Activated naive CD4-positive, alpha-beta T cell treated with anti-CD3 and anti-CD28 coated beads, Interleukin-2, amount 10 ng/mL, durations not matched to agents 7 days and 5 days (primary cell): ENCODE data around the gene SH3RF2.

Source experiments
- CTCF ChIA-PET: fragments of 350-600 bp; sonication (Branson Sonifier 250); formaldehyde crosslinking; loops from one replicate; lab custom pipeline; 2021; ENCODE audit warnings: antibody characterized with exemption; lab: Charles Lee
- DNase-seq: peaks from one replicate; pipeline ENCODE4 v3.0.0-alpha.2; 2020
- H3K27ac Mint-ChIP-seq: one replicate; pipeline ENCODE4 v1.8.0; 2021; ENCODE audit warnings: mild to moderate bottlenecking, moderate library complexity, mixed read lengths
- H3K27me3 Mint-ChIP-seq: one replicate; pipeline ENCODE4 v1.8.0; 2021; ENCODE audit warnings: mild to moderate bottlenecking, mixed read lengths
- H3K36me3 Mint-ChIP-seq: one replicate; pipeline ENCODE4 v1.8.0; 2021; ENCODE audit warnings: mixed read lengths
- H3K4me1 Mint-ChIP-seq: one replicate; pipeline ENCODE4 v1.8.0; 2021; ENCODE audit warnings: mixed read lengths
- H3K4me3 Mint-ChIP-seq: one replicate; pipeline ENCODE4 v1.8.0; 2021; ENCODE audit warnings: mild to moderate bottlenecking, moderate library complexity, mixed read lengths
- H3K9me3 Mint-ChIP-seq: one replicate; pipeline ENCODE4 v1.8.0; 2021; ENCODE audit warnings: mixed read lengths

The SH3RF2 gene

DNA sequence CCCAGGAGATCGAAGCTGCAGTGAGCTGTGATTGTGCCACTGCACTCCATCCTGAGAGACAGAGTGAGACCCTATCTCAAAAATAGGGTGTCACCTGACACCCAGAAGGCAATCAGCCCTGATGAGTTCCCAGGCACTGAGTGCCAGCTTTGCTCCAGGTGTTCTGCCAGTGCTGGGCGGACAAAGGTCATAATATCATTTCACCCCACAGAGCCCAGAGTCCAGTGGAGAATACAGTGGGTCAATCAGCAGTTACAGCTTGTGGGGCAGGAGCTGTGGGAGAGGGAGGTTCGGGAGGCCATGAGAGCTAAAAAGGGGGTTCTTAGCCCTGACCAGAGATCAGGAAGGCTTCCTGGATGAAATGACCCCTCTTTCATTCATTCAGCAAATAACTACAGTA is 24.4 kb upstream of the SH3RF2 start:
- H3K27ac Mint-ChIP-seq, result no peak overlapping the region
- CTCF ChIA-PET, result no interaction called here
- DNase-seq, result no peak
- H3K4me3 Mint-ChIP-seq, result no peak overlapping the region
- H3K27me3 Mint-ChIP-seq, result peaks cover 3% of the 10 kb centered on the region
- no peaks in the 10 kb centered on the region for H3K36me3 Mint-ChIP-seq
- H3K4me1 Mint-ChIP-seq, result no peaks in the 10 kb centered on the region
- no peaks in the 10 kb centered on the region for H3K9me3 Mint-ChIP-seq

DNA sequence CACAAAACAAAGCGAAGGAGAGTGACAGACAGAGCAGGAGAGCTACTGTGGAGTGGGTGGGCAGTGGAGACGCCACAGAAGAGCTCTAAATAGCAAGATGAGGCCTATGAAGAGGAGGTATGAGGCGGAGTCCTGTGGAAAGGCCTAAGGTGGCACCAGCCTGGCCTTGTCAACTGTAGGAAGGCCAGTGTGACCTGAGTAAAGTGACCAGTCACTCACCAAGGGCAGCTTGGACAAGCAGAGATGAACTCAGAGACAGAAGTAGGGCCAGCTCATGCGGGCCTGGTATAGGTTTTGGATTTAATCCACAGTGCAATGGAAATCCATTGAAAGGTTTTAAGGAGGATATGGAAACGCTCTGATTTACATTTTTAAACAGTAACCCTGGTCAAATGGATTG is 23.8 kb upstream of the SH3RF2 start:
- peaks cover 3% of the 10 kb centered on the region for H3K27me3 Mint-ChIP-seq
- no peak for DNase-seq
- H3K4me3 Mint-ChIP-seq, result no peak overlapping the region
- CTCF ChIA-PET, result no interaction called here
- no peaks in the 10 kb centered on the region for H3K9me3 Mint-ChIP-seq
- H3K4me1 Mint-ChIP-seq, result no peaks in the 10 kb centered on the region
- H3K27ac Mint-ChIP-seq, result no peak overlapping the region
- no peaks in the 10 kb centered on the region for H3K36me3 Mint-ChIP-seq

DNA sequence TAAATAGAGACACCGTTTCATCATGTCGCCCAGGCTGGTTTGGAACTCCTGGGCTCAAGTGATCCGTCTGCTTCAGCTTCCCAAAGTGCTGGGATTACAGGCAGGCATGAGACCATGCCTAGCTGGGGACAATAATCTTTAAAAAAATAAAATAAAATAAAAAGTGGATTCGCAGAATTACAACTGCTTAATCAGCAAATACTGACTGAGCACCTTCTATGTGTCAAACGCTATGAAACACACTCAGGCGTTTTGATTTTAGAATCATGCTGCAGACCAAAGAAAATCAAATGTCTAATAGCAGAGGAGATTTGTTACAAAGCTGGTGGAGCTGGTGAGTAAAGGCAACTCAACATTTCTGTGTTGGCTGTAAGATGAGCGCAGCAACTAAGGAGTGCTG is 22.7 kb upstream of the SH3RF2 start:
- DNase-seq, result no peak
- H3K36me3 Mint-ChIP-seq, result no peaks in the 10 kb centered on the region

DNA sequence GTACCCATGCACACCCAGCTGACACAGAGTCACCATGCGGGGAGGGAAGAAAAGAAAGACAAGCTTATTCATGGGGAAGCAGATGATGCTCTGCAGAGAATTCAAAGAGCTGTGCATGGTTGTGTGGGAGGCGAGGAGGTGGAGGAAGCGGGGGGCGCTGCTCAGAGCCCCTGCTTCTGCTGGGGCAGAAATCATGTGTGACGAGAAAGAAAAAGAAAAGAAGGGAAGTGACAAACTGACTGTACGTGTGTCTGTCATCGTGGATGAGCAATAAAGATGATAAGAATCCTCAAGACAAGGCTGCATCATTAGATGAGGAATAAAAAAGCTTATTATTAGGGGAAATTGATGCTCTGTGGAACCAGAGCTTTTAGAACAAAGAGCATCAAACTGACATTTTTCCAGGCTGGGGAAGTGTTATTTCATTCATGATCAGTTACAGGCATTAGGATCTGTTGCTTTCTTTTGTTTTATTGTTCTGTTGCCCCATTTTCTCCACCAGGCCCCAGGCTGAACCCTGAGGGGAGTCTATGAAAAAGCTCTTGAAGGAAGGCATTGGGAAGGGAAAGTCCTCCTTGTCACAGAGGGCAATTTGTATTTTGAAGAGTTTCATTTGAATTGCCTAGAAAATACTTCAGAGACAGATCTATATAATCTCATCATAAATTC is 20.3 kb upstream of the SH3RF2 start:
- no peaks in the 10 kb centered on the region for H3K36me3 Mint-ChIP-seq
- H3K4me3 Mint-ChIP-seq, result no peak overlapping the region
- no peak overlapping the region for H3K27ac Mint-ChIP-seq
- peaks cover 2% of the 10 kb centered on the region for H3K27me3 Mint-ChIP-seq
- no peaks in the 10 kb centered on the region for H3K9me3 Mint-ChIP-seq
- no peaks in the 10 kb centered on the region for H3K4me1 Mint-ChIP-seq
- CTCF ChIA-PET, result interaction anchor here (0.6 kb wide), 1 partner anchor 1447 kb away, joined by 4 read pairs; no protein-coding TSS in a partner anchor
- no peak for DNase-seq

More for the DNA sequence above, 22.7 kb upstream of the SH3RF2 start:
- H3K9me3 Mint-ChIP-seq, result no peaks in the 10 kb centered on the region
- H3K27ac Mint-ChIP-seq, result no peak overlapping the region
- H3K4me1 Mint-ChIP-seq, result no peaks in the 10 kb centered on the region
- CTCF ChIA-PET, result no interaction called here
- peaks cover 3% of the 10 kb centered on the region for H3K27me3 Mint-ChIP-seq
- H3K4me3 Mint-ChIP-seq, result no peak overlapping the region

DNA sequence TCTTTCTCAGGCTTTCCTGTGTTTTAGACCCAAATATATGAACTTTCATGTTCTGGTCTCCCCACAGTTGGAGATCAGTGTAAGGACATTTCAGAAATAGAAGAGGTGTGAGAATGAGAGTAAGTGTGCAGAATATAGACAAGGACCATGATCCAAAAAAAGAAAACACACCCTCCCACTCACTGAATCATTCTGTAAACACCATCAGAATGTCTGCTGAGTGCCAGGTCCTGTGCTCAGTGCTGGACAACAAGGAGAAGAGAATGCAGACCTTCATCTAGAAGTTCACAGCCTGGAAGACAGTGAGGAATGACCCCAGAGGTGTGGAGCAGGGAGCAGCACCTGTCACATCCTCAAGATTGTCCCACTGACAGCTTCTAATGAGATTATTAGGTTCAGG is 19.1 kb upstream of the SH3RF2 start:
- DNase-seq, result no peak
- CTCF ChIA-PET, result no interaction called here
- no peaks in the 10 kb centered on the region for H3K4me1 Mint-ChIP-seq
- no peaks in the 10 kb centered on the region for H3K36me3 Mint-ChIP-seq
- H3K27me3 Mint-ChIP-seq, result no peaks in the 10 kb centered on the region
- no peaks in the 10 kb centered on the region for H3K9me3 Mint-ChIP-seq
- no peak overlapping the region for H3K27ac Mint-ChIP-seq
- H3K4me3 Mint-ChIP-seq, result no peak overlapping the region

DNA sequence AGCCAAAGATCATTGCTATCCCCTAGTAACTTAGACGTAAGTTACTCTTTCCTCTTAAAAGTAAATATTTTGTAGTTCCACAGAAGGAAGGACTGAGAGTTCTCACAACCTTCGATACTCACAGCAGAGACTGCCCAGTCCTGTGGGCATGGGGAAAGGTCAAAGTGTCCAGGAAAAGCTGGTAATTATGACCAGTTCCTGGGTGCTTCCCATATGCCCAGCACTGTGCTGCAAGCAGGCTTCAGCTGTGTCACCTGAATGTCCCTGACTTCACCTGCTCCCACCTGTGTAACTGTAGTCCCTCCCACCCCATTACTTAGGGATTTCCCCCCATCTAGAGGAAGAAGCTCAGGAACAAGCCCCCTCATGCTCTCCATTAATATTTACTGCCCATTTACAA is 18.0 kb upstream of the SH3RF2 start:
- Mint-ChIP-seq H3K36me3 (no peaks in the 10 kb centered on the region), H3K27ac (no peak overlapping the region), H3K4me1 (no peaks in the 10 kb centered on the region), H3K27me3 (no peaks in the 10 kb centered on the region), H3K9me3 (no peaks in the 10 kb centered on the region), H3K4me3 (no peak overlapping the region)
- no peak for DNase-seq
- CTCF ChIA-PET, result no interaction called here

DNA sequence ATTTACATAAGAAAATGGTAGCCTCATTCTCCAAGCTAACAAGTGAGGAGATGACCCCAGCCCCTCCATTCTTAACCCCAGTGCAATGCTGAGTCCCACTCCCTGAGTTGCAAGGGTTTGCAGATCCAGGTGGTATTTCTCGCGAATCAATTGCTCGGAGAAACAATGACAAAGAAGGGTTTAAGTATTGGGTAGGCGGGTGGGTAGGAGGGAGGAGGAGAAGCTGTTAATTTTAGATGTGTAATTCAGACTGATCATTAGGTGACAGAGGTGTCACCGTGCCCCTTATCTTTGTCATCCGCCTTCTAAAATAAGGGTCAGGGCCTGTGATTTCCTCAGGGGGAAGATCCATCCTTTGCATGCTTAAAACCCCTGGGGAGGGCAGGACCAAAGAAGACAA is 17.0 kb upstream of the SH3RF2 start:
- Mint-ChIP-seq H3K27ac (no peak overlapping the region), H3K4me1 (no peaks in the 10 kb centered on the region), H3K36me3 (no peaks in the 10 kb centered on the region), H3K4me3 (no peak overlapping the region), H3K9me3 (no peaks in the 10 kb centered on the region), H3K27me3 (no peaks in the 10 kb centered on the region)
- no peak for DNase-seq
- CTCF ChIA-PET, result no interaction called here

DNA sequence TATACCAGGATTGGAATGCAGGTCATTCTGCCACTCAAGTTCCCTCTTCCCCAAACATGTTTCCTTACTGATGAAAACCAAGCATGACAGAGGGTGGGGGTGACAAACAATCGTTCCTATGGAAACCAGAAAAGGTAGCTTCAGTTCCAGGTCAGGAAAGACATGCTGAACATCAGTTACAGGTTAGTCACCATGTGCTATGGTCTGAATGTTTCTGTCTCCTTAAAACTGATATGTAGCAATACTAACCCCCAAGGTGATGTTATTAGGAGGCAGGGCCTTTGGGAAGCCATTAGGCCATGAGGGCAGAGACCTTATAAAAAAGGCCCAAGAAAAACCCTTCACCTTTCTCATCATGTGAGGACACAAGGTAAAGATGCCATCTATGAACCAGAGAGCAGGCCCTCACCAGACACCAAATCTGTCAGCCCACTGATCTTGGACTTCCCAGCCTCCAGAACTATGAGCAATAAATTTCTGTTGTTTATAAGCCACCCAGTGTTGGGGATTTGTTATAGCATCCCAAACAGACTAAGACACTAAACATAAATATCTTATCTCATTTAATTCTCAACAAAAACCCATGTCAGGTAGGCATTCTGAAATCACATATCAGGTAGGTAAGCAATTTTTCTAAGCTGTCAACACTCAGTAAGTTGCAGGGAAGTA is 15.7 kb upstream of the SH3RF2 start:
- Mint-ChIP-seq H3K27ac (no peak overlapping the region), H3K4me3 (no peak overlapping the region), H3K4me1 (no peaks in the 10 kb centered on the region), H3K9me3 (no peaks in the 10 kb centered on the region), H3K27me3 (no peaks in the 10 kb centered on the region), H3K36me3 (no peaks in the 10 kb centered on the region)
- CTCF ChIA-PET, result no interaction called here
- no peak for DNase-seq

DNA sequence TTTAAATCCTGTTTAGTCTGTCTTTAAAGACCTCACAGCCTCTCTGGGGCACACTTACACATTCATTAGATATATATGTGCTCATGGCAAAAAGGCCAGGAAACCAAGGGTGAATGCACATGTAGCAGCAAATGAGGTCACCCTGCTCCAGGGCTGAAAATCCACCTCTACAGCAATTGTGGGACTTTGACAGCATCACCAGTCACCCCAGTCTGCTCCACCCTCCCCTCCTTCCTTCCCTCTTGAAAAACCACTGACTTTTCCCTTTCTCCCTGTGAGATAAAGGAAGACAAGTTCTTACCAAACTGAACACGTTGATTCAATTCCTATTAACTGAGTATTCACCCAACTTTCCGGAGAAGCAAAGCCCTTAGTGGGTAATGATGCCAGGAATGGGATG is 15.2 kb upstream of the SH3RF2 start:
- DNase-seq, result no peak
- H3K27ac Mint-ChIP-seq, result no peak overlapping the region
- H3K36me3 Mint-ChIP-seq, result no peaks in the 10 kb centered on the region
- no peaks in the 10 kb centered on the region for H3K4me1 Mint-ChIP-seq
- no peaks in the 10 kb centered on the region for H3K27me3 Mint-ChIP-seq
- CTCF ChIA-PET, result no interaction called here
- no peak overlapping the region for H3K4me3 Mint-ChIP-seq
- no peaks in the 10 kb centered on the region for H3K9me3 Mint-ChIP-seq

DNA sequence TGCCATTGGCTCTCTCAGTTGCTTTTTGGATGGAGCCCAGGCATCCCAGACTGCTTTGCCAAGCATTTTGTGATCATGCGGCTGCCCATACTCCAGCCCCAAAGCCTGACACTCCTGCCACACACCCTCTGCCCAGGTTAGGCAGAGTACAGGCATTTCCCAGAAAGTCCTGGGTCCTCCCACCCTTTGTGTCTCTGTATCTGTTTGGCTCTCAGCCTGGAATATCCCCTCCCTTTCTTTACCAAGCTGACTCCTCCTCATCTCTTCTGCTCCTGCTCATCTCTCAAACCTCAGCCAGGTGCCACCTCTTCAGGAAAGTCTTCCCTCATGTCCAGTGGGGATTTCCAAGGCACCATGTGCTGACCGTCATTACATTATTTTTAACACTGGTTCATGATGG is 14.3 kb upstream of the SH3RF2 start:
- DNase-seq, result no peak
- no peak overlapping the region for H3K27ac Mint-ChIP-seq
- no peaks in the 10 kb centered on the region for H3K9me3 Mint-ChIP-seq
- CTCF ChIA-PET, result no interaction called here
- no peaks in the 10 kb centered on the region for H3K36me3 Mint-ChIP-seq
- H3K4me3 Mint-ChIP-seq, result no peak overlapping the region
- no peaks in the 10 kb centered on the region for H3K27me3 Mint-ChIP-seq
- H3K4me1 Mint-ChIP-seq, result no peaks in the 10 kb centered on the region

DNA sequence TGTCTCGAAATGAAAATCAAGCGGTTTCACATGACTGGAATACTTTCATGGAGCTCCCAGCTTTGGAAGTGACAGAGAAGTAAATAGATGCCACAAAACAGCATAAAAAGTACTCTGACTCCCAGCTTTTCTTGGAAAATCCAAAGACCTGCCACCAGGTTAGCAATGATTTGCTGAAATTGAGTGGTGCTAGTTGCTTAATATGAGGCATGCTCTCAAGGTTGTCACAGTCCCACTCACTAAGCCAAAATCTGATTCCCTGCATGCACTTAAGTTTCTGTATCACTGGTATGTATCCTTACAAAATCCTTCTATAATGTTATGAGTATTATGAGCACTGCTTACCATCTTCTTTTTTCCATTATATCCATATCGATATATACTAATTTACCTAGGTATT is 13.0 kb upstream of the SH3RF2 start:
- H3K4me1 Mint-ChIP-seq, result no peaks in the 10 kb centered on the region
- no peak for DNase-seq
- H3K27me3 Mint-ChIP-seq, result no peaks in the 10 kb centered on the region
- no peak overlapping the region for H3K4me3 Mint-ChIP-seq
- no peaks in the 10 kb centered on the region for H3K9me3 Mint-ChIP-seq
- no peaks in the 10 kb centered on the region for H3K36me3 Mint-ChIP-seq
- H3K27ac Mint-ChIP-seq, result no peak overlapping the region
- CTCF ChIA-PET, result interaction anchor here (1.0 kb wide), 1 partner anchor 32 kb away, joined by 4 read pairs; no protein-coding TSS in a partner anchor

DNA sequence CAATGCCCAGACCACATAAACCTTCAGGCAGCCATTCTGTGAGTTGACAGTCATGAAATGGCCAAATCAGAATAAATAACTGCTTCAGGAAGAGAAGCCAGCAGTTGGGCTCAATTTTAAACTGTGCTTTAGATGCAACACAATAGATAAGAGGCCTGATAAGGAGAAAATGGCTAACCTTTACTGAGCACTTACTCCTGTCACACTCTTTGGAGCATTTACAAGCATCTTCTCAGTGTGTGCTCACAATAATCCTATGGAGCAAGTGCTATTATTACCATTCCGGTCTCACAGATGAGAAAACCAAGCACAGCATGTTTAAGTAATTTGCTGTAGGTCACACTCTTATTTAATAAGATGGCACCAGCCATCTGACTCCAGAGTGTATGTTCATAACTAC is 11.5 kb upstream of the SH3RF2 start:
- Mint-ChIP-seq H3K4me1 (no peaks in the 10 kb centered on the region), H3K36me3 (no peaks in the 10 kb centered on the region), H3K27ac (no peak overlapping the region), H3K9me3 (no peaks in the 10 kb centered on the region), H3K27me3 (no peaks in the 10 kb centered on the region), H3K4me3 (no peak overlapping the region)
- CTCF ChIA-PET, result no interaction called here
- DNase-seq, result no peak

DNA sequence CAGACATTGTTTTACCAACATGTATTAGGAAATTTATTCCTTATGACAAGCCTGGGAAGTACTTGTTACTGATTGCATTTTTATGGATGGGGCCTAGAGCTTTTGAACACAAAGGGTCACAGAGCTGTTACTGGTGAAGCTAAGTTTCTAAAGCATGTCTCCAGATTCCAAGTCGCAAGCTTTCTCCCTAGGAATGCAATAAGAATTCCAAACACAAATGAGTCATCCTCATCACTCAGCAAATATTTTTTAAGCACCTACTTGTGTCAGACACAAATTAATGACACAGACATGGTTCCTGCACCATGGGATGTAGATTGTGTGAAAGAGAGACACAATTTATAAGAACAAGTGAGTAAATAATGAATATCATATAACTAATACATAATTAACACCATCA is 11.0 kb upstream of the SH3RF2 start:
- Mint-ChIP-seq H3K4me1 (no peaks in the 10 kb centered on the region), H3K36me3 (no peaks in the 10 kb centered on the region), H3K27me3 (no peaks in the 10 kb centered on the region), H3K27ac (no peak overlapping the region), H3K9me3 (no peaks in the 10 kb centered on the region), H3K4me3 (no peak overlapping the region)
- no peak for DNase-seq
- CTCF ChIA-PET, result no interaction called here

DNA sequence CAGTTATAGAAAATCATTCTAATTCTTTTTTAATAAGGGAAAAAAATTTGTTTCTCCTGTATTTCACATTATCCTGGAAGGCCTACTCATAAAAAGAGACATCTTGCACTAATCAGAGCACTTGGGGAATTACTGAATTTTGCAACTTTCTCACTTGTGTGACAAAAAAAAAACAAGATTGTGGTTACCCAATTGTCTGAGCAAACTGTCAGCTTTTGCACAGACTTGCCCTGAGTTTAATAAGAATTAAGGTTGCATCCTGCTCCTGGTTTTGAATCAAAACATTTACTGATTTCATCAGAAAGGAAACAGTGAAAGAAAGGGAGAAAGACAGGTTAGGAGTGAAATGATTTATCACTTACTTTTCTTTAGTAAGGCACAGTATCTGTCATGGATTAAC is 10.6 kb upstream of the SH3RF2 start:
- DNase-seq, result no peak
- no peaks in the 10 kb centered on the region for H3K9me3 Mint-ChIP-seq
- CTCF ChIA-PET, result interaction anchor here (0.7 kb wide), 1 partner anchor 325 kb away, joined by 5 read pairs; no protein-coding TSS in a partner anchor
- H3K27ac Mint-ChIP-seq, result no peak overlapping the region
- H3K4me1 Mint-ChIP-seq, result no peaks in the 10 kb centered on the region
- H3K36me3 Mint-ChIP-seq, result no peaks in the 10 kb centered on the region
- no peaks in the 10 kb centered on the region for H3K27me3 Mint-ChIP-seq
- H3K4me3 Mint-ChIP-seq, result no peak overlapping the region

DNA sequence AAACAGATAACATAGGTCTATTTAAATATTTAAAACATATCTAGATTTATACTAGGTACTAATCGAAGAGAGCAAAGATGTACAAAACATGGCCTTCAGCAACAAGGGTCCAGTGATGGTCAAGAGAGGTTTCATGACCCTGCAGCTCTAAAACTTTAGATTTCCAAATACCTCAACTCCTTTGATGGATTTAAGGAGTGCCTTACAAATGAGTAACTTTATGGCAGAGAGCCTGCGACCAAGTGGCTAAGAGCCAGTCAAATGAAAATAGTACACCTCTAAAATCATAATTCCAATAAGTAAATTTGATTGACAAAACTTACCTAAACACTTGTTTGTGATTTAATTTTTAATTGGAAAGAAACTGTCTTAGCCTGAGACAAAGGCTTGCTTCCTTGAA is 4.7 kb upstream of the SH3RF2 start:
- Mint-ChIP-seq H3K4me1 (peaks cover 7% of the 10 kb centered on the region), H3K36me3 (no peaks in the 10 kb centered on the region), H3K4me3 (no peak overlapping the region), H3K27ac (no peak overlapping the region), H3K27me3 (peaks cover 6% of the 10 kb centered on the region), H3K9me3 (no peaks in the 10 kb centered on the region)
- DNase-seq, result no peak
- CTCF ChIA-PET, result no interaction called here
